ENCODE results near the gene TRAPPC2. TPM values are rescaled to one million over a fixed set of nuclear protein-coding genes. Genes with fewer than 3 reads are reported as not detected.

TRAPPC2 gene
- 15.9 and 21.4 TPM in 2 replicates for total RNA-seq

GRCh38 chrX:13734278-13735172, at the start of gene TRAPPC2, which contains the start of gene OFD1:
TSS of gene TRAPPC2 (minus strand) at chrX:13734620. CDS start at chrX:13719963, 14,657 bp downstream.
TSS of gene OFD1 (plus strand) at chrX:13734748. CDS start at chrX:13735072, 324 bp downstream.

GRCh38 chrX:13688958-13689740, 45.3 kb downstream of the TRAPPC2 start, which contains the start of gene RAB9A:
TSS of gene RAB9A (plus strand) at chrX:13689128. CDS start at chrX:13708747, 19,619 bp downstream.

Other genes with a start within 250 kb of the TRAPPC2 start
- gene EGFL6, start 165.0 kb downstream of the TRAPPC2 start, total RNA-seq = not detected in 2 replicates
- 0.65 and 1.4 TPM in 2 replicates for gene TCEANC, start 81.5 kb downstream of the TRAPPC2 start, total RNA-seq
- gene RAB9A, start 45.5 kb downstream of the TRAPPC2 start, total RNA-seq = 20.8 and 23.3 TPM in 2 replicates
- gene OFD1, start 128 bp upstream of the TRAPPC2 start, total RNA-seq = 6.2 and 8.4 TPM in 2 replicates
- 0.46 and 2.3 TPM in 2 replicates for gene GPM6B, start 82.5 kb upstream of the TRAPPC2 start, total RNA-seq

Data from epithelial cell of umbilical artery (primary cell).